GM21737 (cell line): Measurements from ENCODE around the gene TRIP4.
A peak's percentile ranks its signal among the peaks of the same experiment; 100 is the strongest.
"Not testable (repeated sequence)": the region's sequence is repeated elsewhere in the genome, so short reads cannot be mapped to it uniquely, and the experiment has no call there.

Source experiments
- ATAC-seq: cut with Tn5 transposase; IDR thresholded peaks from one replicate; pipeline ENCODE4 v1.9.1; 2021; ENCODE audit warnings: mild to moderate bottlenecking, moderate library complexity; ENCODE audit not compliant: unreplicated experiment

Gene TRIP4

GRCh38 chr15:64381000-64381751 lies 6.5 kb upstream of the TRIP4 start, which contains the start of gene PCLAF:
Gene PCLAF (minus strand): TSS chr15:64381441. CDS start chr15:64381371, 70 bp downstream.
- peak; percentile 94 for ATAC-seq

GRCh38 chr15:64383760-64384159 lies 3.9 kb upstream of the TRIP4 start:
- ATAC-seq, result no peak

DNA sequence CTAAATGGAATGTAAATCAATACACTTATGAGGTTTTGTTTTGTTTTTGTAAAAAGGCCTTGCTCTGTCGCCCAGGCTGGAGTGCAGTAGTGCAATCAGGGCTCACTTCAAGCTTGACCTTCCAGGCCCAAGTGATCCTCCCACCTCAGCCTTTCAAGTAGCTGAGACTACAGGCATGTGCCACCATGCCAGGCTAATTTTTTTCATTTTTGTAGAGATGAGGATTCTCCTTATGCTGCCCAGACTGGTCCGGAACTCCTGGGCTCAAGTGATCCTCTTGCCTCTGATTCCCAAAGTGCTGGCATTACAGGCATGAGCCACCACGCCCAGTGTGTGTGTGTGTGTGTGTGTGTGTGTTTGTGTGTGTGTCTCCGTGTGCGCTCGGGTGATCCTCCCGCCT lies 1.3 kb upstream of the TRIP4 start:
- no peak for ATAC-seq

DNA sequence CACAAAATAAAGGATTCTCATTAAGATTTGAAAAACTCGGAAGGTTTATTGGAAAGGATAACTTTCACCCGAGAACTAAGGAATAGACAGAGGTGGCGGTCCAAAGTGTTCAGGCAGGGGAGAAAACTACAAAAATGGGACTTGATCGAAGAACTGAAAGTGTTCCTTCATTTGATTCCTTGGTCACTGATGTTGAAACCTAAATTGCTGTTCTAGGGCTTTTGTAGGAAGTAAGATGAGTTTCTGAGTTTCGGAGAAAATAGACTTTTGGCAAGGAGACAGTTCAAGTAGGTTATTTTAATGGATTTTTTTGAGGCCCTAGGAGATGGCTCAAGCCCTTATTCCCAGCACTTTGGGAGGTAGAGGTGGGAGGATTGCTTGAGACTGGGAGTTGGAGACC lies 1.4 kb downstream of the TRIP4 start:
- no peak for ATAC-seq

- not testable (repeated sequence) for ATAC-seq
Observed at GRCh38 chr15:64392471-64392870, 4.8 kb downstream of the TRIP4 start.

- ATAC-seq, result no peak
Observed at GRCh38 chr15:64396789-64397188, 9.2 kb downstream of the TRIP4 start.

DNA sequence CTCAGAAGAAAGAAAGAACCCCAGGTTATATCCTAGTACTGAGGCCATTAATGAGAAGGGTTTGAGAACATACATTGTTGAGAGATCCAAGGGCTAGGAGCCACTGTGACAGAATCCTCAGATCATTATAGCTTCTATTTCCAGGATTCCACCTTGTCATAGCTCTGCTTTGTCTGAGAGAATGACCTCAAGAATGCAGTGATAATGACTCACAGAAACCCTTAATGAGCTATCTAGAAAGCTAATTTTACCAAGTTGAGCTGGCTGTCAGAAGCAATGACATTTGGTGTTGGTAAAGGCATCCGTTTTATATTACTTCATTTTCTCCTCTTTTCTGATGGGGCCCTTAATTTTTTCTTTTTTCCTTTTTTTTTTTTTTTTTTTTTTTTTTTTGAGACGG lies 10.9 kb downstream of the TRIP4 start:
- no peak for ATAC-seq

DNA sequence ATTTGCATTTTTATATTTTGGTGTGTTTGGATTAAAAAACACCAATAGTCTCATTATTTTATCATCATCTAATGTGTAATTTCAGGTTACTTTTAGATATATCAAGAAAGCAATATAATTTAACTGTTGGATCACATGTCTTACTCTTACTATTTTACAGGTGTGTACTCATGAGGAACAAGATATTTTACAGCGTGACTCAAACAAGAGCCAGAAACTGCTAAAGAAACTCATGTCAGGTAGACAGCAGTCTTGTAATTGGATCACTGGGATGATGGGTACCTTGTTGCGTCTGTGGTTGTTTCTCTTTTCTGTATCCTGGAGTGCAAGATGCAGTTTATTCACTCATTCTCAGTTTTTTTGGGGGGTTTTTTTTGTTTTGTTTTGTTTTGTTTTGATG lies 12.9 kb downstream of the TRIP4 start:
- no peak for ATAC-seq

- no peak for ATAC-seq
Observed at GRCh38 chr15:64412216-64412615, 24.6 kb downstream of the TRIP4 start.

DNA sequence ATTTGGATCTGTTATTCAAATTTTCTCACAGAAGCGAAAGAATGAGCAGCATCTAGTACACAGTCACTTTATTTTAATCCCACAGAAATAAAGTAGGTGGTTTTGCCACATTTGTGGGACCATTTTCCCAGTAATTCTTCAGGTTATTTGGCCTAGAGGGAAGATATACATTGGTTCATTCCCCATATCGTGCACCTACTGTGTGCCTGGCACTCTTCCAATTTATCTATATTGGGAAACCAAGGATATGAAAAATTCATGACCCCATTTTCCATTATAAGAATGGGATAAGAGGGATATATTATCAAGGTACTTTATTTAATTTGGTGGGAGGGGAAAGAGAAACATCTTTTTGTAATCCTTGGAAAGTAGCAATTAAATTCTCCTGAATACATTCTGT lies 35.1 kb downstream of the TRIP4 start:
- ATAC-seq, result no peak

DNA sequence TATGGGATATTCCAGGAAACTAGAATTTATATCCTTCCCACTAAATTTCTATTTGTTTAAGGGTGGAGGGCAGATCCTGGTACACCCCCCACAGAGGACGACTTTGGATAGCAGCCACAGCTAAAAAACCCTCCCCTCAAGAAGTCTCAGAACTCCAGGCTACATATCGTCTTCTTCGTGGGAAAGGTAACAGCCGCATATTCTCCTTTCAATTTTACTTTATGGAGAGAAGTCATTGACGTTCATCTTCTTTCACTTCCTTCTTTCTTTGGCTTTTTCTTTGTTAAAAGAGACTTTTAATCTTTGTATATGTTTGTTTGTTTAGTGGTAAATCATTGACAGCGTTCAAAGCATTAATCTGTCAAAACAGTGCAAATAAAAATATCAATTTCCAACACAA lies 36.3 kb downstream of the TRIP4 start:
- ATAC-seq, result no peak

DNA sequence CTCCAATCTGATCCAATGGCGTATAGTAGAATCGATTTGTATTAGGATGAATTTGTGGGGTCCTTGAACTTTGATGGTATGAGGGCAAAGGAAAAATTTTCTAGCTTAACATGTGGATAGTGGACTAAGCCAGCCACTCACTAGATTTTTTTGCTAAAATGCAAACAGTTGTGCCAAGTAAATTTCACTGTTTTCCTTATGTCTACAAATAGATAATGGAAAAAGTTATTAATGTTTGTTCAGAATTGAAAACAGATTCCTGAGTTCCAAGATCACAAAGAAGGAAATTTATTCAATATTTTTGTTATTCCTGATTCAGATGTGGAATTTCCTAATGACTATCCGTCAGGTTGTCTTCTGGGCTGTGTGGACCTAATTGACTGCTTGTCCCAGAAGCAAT lies 37.6 kb downstream of the TRIP4 start:
- no peak for ATAC-seq

GRCh38 chr15:64426845-64427465 lies 39.3 kb downstream of the TRIP4 start:
- ATAC-seq, result no peak

DNA sequence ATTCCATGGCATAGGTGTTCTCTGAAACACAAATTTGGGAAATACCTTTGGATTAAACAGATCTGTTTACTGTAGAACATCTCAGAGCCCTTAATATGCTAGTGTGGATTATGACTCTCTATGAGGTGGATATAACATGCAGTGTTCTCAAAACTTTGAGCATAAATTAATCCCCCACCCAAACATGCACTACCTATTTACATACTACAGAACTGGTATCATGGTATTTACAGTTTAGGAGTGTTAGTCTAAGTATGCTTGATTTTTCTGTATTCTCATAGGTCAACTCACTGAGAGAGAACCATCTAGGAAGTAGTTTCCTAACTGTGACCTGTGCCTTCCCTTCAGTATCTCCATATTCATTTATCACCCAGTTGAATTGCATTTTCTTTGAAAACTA lies 41.8 kb downstream of the TRIP4 start:
- no peak for ATAC-seq

GRCh38 chr15:64430000-64430735 lies 42.5 kb downstream of the TRIP4 start:
- peak; percentile 55 for ATAC-seq

DNA sequence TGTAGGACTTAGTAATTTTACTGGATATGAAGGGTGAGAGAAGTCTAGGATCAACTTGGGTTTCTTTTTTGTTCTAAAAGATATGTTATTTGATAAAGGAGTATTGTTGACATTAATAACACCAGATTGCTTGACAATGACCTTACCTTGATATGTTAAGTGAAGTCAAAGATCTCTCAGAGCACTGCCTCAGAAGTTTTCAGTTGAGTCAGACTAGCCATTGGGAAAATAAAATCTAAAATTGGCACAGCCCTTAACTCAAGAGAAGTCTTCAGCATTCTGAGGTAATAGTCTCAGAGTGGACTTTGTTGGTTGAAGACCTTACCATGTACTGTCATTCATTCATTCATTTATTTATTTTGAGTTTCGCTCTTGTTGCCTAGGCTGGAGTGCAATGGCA lies 50.3 kb downstream of the TRIP4 start:
- ATAC-seq, result no peak

DNA sequence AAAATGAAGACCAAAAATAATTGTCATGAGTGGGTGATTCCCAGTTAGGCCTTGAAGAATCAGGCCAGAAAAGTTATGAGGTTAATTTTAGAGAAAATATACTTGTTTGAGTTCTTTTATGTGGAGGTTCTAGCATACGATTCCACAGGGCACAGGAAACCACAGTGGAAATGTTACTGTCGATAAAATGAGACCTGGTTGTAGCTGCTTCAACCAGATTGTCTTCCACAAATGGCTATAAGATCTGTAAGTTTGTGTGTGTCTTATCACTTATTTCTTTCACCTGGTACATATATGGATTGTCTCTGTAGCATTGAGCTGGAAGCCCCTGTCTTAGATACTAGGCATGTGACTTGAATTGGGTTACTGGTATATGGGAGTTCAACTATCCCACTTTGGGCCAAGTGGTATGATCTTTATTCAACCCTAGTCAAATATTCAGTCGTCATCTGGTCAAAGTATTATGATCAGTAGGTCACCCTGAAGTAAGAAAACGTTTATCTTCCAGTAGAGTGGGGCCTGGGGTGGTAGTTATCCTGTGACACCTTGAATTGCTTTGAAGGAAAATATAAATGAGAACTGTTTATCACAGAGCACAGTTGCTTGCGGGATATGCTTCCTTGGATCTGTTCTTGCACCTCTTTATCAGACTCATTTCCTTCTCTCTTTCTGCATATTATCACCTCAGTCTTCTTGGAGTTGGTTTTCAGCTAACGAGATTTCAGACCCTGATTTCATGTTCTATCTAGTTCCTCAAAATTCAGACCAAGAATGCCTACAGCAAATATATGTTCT lies 51.2 kb downstream of the TRIP4 start:
- ATAC-seq, result no peak

GRCh38 chr15:64441852-64442251 lies 54.2 kb downstream of the TRIP4 start:
- ATAC-seq, result no peak

DNA sequence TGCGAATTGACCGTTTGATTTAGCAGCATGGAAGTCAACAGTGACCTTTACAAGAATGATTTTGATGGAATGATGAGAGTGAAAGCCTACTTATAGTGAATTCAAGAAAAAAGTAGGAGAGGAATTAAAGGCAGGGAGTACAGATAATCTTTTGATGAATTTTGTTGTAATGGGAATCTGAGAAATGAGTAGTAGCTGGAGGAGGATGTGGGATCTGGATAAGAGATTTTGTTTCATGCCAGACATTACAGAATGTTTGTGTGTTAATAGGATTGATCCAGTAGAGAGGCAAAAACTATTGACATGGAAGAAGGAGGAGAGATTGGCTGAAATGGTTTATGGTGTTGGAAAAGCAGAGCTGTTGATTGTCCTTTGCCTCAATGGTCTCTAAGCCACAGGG lies 55.4 kb downstream of the TRIP4 start:
- ATAC-seq, result no peak

DNA sequence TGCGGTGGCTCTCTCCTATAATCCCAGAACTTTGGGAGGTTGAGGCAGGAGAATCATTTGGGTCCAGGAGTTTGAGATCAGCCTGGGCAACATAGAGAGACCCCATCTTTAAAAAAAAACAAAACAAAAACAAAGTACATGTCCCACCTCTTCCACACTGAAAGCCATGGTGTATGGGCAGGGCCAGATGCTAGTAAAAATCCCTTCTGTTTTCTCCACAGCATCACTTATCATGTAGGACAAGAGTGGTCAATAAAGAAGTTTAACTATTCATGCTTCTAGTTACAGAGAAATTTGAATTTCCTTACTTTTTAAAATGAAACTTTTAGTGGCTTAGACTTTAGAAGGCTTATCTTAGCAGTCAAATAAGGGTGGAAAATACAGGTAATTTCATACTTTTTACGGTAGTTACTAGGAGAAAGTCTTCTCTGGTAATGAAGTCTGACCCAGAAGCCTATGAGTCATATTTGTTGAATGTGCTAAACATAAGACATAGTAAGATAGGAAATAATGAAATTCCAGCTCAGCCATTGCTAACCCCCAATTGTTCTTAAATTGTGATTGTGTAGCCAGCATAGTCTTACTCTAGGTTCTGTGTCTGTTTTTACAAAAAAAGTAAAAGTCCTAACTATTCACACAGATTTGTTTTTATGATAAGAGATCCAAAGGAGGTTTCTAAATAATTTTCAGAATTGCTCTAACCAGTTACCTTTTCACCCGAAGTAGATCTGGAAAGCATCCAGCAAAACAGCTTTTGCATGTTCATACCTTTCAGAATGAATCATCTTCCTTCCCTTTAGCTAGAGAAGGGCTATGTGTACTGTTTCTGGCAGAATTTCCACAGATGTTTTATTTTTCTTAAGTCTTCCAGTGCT lies 56.3 kb downstream of the TRIP4 start:
- ATAC-seq, result peak; percentile 57
